GM19372 (cell line): ENCODE data around the gene CASP10.

Experiments
- ATAC-seq: cut with Tn5 transposase; IDR thresholded peaks from one replicate; pipeline ENCODE4 v1.9.1; 2021; ENCODE audit warnings: mild to moderate bottlenecking, low read depth, moderate library complexity; ENCODE audit not compliant: unreplicated experiment

The CASP10 gene

DNA sequence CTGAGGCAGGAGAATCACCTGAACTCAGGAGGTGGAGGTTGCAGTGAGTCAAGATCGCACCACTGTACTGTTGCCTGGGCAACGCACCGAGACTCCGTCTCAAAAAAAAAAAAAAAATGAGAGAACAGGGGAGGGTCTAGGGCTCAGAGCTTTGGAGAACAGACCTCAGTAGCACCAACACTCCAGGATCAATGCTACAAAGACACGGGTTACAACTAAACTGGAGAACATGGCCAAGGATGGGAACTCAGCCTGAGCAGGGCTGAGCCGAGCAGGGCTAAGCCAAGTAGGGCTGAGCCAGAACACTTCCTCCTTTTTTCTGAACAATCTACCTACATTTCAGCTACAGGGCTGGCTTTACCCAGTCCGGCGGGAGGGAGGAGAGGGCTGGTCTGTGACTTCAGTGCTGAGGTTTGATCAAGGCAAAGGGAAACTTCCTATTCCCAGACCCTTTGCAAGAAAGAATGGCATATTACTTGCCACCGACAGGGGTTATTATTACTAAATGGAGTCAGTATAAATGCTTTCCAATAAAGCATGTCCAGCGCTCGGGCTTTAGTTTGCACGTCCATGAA lies 74.5 kb downstream of the CASP10 start:
- ATAC-seq, result peak; percentile 38

DNA sequence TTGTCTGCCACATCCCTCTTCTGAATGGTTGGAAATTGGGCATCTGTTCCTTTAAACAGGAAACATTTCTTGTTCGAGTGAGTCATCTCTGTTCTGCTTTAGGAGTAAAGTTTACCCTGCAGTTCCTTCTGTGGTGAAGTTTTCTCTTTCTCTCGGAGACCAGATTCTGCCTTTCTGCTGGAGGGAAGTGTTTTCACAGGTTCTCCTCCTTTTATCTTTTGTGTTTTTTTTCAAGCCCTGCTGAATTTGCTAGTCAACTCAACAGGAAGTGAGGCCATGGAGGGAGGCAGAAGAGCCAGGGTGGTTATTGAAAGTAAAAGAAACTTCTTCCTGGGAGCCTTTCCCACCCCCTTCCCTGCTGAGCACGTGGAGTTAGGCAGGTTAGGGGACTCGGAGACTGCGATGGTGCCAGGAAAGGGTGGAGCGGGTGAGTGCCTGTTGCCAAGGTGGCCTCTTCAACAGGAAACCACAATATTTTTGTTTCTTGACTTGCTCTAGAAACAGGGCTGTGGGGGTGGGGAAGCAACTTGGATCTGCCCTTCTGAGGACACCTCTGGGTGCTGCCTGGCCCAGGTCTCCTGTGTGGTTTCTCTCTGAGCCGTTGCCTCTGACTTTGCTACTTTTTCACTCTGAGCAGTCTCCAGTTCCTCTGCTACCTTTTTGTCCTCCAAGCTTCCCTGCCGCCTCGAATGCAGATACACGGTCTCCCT lies 75.2 kb downstream of the CASP10 start:
- peak; percentile 59 for ATAC-seq

DNA sequence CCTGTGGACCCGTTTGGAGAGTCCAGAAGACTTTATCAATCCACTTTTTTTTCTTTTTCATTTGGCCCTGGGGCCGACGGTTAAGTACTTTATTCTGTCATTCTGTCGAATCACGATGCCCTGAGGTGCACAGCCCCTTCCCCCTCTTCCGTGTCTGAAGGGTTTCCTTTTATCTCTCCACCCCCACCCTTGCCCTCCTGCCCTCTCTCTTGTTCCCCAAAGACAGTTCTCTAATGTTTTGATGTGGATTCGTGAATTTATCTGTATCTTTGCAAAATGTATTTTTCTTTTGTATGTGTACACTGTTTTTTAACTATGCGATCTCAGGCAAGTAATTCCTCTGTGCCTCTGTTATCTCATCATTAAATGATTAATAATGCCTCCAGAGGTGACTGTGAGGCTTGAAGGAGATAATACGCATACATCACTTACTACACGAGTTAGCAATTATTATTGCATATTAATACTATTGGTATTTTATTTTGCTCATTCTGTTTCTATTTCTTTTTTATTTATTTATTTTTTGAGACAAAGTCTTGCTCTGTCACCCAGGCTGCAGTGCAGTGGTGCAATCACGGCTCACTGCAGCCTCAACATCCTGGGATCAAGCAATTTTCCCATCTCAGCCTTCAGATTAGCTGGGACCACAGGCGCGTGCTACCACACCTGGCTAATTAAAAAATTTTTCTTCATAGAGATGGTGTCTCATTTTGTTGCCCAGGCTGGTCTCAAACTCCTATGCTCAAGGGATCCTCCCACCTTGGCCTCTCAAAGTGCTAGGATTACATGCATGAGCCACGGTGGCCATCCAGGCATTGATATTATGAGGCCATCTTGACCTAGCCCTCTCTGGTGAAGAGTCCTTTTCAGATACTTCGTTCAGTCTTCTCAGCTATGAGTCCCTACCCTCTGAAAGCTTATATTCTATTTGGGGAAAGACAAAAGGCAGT lies 76.0 kb downstream of the CASP10 start:
- ATAC-seq, result peak; percentile 10

DNA sequence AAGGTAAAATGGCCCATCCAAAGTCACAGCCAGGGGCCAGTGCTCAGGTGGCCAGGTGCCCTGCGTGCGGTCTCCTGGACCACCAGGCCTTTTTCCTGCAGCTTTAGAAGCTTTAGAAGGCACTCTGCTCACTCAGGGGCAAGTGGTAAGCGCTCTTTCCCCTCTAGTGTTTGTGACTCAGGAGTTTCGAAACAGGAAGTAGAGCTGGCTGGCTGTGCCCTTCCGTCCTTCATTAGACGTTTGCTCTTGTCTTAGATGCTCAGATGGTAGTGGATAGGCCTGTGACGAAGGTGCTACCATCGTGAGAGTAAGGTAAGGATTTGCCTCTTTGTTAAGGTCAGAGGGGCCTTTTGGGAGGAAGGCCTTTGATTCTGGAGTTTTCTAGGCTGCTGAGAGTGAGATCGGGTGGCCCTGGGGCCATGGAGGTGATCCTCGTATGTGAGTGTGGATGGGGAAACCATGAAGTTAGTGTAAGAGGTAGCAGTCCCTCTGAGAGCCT lies 77.4 kb downstream of the CASP10 start, which contains the start of gene CASP8:
Gene CASP8 (plus strand): TSS at position 235 of the 499 bp plus-strand sequence. CDS start 5,951 bp downstream, outside the sequence.
- ATAC-seq, result peak; percentile 32

DNA sequence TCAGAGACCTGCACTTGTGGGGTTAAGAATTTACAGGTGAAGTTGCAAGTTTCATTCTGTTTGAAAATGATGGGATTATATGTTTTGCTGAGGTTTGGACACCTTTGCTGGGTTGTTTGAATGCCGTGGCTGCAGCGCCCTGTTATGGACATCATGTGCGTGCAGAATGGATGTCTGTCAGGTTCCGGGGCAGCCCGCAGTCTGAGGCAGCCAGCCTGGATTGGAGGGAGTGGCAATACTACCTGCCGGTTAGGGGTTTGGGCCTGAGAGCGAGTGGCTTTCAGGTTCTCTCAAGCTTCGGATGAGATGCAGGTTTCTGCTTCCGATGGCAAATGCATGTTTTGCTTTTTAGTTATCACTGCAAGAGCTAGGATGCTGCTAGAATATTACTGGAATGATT lies 78.5 kb downstream of the CASP10 start:
- ATAC-seq, result no peak

DNA sequence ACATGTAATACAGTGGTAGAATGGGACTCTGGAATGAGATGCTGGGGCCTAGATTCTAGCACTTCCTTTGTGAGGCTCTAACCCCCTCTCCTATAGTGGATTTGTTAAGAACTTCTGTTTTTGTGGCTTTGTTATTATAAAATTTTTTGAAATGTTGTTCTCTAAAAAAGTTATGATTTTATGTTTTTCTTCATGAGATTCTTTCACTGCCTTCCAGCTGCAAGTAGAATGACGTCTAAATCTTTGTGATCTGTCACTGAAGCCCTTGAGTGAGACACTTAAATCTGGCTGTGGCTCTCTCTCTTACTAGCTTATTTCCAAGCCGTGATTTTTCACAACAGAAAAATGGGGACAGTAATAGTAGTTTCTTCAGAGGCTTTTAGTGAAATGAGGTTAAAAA lies 79.0 kb downstream of the CASP10 start:
- no peak for ATAC-seq

DNA sequence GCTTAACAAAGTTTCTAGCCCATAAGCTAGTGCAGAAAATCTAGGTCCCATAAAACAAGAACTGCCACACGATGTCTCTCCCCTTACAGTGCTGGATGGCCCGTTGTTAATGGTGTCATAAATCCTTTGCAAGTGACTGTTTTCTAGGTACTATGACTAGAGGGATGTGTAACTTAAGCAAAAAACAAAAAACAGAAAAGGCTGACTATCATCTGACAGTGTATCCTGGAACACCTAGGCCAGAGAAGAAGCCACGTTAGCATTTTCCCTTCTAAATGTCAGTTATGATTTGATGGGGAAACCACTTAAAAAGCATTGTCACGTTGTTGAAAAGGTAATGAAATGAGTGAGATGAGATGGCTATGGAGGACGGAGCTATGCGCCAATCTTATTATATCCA lies 79.8 kb downstream of the CASP10 start:
- no peak for ATAC-seq

DNA sequence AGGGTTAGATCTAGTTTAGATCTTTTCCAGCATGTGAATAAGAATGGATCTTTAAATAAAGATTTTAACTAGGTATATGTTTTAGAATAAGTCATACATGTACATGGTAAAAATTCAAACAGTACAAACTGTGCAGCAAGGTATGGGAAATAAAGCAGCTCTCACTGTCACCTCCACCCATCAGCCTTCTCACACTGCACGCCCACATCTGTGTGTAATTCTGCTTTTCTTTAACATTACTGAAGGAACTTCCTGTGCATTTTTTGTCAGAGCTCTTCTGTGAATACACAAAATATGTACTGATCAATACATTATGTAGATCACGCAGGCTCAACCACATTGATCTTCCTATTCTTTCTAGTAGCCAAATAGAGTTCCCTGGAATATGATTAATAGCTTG lies 80.8 kb downstream of the CASP10 start:
- ATAC-seq, result no peak

DNA sequence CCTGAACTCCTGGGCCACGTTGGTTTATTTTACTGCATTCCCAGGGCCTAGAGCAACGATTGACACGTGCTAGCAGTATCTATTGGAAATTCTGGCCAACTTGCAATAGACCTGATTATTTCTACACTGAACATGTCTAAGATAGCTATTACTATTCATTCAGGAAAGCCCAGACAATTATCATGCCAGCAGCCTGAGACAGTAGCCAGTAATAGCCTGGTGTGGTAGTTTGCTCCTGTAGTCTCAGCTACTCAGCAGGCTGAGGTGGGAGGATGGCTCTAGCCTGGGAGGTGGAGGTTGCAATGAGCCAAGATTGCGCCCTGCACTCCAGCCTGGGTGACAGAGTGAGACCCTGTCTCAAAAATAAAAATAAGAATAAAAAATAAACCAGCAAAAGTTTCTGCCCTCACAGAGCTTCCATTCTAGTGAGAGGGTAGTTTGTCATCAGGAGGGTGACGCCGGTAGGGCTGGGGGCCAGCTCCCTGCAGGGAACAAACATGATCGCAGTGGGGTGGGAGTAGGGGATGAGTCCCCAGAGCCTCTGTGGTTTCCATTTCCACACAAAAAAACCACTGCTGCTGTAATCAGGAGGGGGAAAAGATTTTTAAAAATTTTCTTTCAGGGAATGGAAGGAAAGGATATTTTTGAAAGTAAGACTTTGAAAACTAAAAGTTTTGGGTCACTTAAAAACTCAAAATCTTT lies 81.7 kb downstream of the CASP10 start:
- ATAC-seq, result no peak

DNA sequence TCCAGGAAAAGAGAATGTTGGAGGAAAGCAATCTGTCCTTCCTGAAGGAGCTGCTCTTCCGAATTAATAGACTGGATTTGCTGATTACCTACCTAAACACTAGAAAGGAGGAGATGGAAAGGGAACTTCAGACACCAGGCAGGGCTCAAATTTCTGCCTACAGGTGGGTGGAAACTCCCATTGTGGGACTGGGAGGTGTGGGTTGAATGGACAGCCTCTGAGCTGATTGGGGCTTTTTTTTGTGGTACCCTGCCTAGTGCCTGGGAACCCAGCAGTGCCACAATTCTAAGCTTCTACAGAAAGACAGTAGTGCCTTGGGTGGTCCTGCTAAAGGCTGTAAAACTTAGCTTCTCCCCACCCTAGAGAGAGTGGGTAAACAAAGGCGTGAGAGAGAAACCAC lies 83.7 kb downstream of the CASP10 start:
- no peak for ATAC-seq

DNA sequence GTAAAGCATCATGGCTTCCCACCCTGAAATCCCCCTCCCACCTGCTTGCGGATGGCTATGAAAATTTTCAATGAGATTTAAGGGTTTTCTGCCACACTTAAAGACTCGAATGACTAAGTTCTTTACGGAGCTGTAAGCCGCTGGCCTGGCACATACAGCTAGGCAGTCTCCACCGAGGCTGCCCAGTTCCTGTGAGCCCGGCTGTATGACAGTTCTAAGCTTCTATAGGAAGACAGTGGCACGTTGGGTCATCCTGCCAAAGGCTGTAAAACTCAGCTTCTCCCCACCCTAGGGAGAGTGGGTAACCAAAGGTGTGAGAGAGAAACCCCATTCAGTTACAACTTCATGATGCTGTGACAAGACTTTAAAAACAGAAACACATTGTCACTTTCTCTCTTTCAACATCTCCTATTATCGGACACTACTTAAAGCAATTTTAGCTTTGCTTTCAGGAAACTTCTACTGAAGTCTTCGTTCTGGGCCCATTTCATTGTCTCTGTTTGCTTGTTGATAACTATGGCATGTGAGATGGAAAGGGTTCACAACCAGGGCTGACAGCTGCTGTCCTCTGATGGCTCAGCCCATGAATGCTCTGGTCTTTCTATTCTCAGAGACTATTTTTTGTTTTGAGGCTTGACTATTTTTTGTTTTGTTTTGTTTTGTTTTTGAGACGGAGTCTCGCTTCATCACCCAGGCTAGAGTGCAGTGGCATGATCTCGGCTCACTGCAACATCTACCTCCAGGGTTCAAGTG lies 84.5 kb downstream of the CASP10 start:
- ATAC-seq, result no peak

DNA sequence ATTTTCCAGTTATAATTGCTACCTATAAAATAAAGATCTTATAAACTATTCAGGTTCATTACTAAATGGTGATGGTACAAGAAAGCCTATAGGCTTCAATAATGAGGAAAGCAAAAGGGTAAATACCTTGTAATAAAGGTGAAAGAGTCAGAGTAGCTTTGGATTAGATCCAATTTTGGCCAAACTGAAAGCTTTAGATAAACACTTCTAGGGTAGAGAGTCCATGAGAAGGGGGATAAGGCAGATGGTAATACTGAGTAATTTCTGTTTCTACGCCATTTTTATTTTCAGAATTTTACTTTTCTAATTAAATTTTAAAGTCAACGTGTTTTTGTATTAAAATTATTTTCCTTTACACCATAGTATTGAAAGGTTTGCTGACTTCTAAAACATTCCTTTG lies 86.8 kb downstream of the CASP10 start:
- no peak for ATAC-seq

DNA sequence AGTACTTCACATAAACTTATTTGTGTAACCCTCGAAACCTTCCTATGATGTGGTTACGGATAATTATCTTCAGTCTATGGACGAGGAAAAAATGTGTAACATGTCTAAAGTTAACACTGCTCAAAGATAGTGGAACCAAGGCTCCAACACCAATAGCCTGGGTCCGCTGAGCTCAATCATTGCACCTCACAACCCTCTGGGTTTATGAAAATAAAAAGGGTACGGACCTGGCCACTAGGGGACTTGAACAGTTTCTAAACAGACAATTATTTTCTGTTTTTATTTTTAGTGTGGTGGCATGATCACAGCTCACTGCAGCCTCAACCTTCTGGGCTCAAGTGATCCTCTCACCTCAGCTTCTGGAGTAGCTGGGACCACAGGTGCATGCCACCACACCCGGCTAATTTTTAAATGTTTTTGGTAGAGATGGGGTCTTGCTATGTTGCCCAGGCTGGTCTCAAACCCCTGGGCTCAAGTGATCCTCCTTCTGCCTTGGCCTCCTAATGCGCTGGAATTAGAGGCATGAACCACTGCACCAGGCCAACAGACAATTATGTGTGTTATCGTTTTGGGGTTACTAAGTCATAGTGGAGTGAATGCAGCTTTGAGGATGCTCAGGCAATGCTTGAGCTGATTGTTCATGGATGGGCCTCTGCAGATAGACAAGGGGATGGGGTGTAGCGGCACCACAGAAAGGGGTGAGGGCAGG lies 87.5 kb downstream of the CASP10 start:
- no peak for ATAC-seq

DNA sequence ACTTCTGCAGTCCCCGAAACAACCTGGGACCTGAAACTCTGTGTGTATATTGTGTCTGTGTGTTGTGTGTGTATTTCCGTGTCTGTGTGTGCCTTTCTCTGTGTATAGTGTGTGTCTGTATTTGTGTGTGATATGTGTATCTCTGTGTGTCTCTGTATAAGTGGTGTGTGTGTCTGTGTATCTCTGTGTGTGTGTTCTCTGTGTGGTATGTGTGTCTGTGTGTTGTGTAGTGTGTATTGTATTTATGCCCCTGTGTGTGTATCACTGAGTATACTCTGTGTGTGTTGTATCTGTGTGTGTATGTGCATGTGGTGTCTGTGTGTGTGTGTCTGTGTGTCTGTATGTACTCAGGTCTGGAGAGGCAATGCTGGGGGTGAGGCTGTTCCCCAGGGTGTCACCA lies 89.0 kb downstream of the CASP10 start:
- ATAC-seq, result no peak

DNA sequence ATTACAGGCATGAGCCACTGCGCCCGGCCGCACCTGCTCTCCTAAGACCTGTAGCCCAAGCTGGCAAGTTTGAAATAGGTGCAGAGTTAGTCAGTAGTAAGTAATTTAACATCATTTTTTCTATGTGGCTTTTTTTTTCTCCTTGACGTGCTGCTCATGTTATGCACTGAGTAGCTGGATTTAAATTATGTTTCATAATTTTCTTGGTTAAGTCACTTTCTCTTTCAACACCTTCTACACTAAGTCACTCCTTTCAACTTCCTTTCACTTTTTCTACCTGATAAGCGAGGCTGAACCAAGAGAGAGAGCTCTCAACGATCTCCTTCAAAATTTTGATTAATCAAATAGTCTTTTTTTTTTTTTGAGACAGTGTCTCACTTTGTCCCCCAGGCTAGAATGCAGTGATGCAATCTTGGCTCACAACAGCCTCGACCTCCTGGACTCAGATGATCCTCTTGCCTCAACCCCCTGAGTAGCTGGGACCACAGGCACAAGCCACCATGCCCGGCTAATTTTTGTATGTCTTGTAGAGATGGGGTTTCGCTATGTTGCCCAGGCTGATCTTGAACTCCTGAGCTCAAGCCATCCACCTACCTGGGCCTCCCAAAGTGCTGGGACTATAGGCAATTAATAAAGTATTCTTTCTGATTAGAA lies 90.5 kb downstream of the CASP10 start:
- no peak for ATAC-seq

DNA sequence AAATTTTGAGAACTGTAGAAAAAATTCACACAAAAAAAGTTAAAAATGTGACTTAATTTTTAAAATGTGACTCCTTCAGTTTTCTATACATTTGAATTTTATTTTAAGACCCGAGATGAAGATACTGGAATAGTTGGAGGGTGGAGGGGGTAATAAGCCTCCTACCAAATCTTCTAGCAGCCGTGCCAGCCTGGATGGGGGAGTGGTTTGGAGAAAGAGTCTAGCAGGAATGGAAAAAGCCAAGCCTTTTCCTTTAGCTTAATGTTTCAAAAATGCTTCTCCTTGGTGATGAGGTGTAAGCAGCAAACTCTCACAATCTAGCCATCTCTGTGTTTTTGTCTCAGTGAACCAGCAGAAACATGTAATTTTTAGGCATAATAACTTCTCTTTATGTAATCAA lies 92.1 kb downstream of the CASP10 start:
- no peak for ATAC-seq

DNA sequence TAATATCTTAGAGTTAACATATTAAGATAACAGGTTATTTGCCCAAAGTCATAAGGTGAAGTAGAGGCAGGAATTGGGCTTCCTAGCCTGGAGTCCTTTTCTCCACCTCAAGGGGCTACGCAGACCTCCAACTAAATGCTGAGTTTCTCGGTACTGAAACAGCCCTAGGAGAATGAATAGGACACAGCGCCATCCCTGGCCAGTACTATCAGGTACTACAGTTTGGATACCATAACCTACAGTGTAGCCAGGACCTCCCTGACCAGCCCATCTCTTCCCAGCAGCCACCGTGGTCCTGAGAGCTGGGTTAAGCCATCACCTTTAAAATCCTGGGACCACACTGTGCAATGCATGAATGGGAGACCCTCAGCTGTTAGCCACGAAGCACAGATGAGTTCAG lies 93.0 kb downstream of the CASP10 start:
- ATAC-seq, result no peak

DNA sequence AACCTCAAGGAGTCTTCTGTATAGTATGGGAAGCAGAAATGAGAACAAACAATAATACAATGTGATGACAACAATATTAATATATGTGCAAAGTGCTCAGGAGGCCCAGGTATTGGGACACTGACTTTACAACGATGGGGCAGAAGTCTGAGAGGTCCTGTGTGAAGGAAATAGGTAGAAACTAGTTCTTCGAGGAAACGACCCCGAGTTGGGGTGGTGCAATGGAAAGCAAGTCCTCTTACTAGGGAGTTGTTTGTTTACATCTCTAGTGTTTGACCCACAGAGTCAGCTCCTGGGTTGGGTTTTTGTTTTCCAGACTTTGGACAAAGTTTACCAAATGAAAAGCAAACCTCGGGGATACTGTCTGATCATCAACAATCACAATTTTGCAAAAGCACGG lies 93.6 kb downstream of the CASP10 start:
- no peak for ATAC-seq
